Measurements from ENCODE around the gene EIF3F.

The EIF3F gene

DNA sequence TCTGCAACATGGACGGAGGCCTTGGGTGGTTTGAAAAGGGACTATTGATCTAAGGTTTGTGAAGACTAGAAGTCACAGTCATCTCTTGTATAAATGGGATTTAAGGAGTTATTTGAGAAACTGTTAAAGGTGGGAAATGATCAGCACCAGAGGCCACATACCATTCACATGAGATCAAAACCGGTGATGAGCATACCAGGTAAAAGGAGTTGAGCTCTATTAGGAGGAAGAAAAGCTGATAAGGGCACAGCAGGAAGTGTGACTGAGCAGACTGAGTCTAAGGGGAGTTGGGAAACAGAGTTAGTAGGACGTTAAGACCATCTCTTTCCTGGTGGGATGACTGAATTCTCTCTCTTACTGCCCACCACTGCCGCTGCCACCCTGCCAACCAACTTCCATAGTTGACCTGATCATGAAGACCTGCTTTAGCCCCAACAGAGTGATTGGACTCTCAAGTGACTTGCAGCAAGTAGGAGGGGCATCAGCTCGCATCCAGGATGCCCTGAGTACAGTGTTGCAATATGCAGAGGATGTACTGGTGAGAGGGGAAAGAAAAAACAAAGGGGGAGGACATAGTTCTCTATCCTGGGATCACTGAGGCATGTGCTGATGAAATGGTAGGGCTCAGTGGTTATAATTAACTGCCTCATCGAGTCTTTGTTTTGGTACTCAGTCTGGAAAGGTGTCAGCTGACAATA, 7.6 kb downstream of the EIF3F start:
- TF ChIP-seq, protein P1, sequence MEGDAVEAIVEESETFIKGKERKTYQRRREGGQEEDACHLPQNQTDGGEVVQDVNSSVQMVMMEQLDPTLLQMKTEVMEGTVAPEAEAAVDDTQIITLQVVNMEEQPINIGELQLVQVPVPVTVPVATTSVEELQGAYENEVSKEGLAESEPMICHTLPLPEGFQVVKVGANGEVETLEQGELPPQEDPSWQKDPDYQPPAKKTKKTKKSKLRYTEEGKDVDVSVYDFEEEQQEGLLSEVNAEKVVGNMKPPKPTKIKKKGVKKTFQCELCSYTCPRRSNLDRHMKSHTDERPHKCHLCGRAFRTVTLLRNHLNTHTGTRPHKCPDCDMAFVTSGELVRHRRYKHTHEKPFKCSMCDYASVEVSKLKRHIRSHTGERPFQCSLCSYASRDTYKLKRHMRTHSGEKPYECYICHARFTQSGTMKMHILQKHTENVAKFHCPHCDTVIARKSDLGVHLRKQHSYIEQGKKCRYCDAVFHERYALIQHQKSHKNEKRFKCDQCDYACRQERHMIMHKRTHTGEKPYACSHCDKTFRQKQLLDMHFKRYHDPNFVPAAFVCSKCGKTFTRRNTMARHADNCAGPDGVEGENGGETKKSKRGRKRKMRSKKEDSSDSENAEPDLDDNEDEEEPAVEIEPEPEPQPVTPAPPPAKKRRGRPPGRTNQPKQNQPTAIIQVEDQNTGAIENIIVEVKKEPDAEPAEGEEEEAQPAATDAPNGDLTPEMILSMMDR (IDR thresholded peaks at IDR 0.05; ENCODE audit: low read depth, low read length): no peak
- no peak for DNase-seq (ENCODE audit: extremely low read depth, low read depth)

DNA sequence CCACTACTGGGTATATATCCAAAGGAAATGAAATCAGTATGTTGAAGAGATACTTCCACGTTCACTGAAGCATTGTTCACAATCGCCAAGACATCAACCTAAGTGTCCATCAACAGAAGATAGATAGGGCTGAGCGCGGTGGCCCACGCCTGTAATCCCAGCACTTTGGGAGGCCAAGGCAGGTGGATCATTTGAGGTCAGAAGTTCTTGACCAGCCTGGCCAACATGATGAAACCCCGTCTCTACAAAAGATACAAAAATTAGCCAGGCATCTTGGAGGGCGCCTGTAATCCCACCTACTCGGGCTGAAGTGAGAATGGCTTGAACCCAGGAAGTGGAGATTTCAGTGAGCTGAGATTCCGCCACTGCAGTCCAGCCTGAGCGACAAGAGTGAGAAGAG, 12.7 kb downstream of the EIF3F start:
- TF ChIP-seq, protein P1 (IDR thresholded peaks at IDR 0.05; ENCODE audit: low read depth, low read length): no peak
- DNase-seq (ENCODE audit: extremely low read depth, low read depth): no peak

DNA sequence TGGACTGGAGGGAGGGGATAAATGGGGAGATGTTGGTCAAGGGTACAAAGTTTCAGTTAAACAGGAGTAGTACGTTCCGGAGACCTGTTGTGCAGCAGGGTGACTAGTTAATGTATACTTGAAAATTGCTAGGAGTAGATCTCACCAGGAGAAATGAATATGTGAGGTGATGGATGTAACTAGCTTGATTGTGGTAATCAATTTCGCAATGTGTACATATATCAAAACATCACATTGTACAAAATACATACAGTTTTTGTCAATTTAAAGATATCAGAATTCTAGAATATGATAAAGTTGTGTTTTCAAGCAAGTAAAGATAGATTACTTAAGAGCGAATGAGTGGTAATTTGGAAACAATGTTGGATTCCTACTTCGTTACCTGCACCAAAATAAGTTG, 13.3 kb downstream of the EIF3F start:
- DNase-seq (ENCODE audit: extremely low read depth, low read depth): no peak
- TF ChIP-seq, protein P1 (IDR thresholded peaks at IDR 0.05; ENCODE audit: low read depth, low read length): no peak

DNA sequence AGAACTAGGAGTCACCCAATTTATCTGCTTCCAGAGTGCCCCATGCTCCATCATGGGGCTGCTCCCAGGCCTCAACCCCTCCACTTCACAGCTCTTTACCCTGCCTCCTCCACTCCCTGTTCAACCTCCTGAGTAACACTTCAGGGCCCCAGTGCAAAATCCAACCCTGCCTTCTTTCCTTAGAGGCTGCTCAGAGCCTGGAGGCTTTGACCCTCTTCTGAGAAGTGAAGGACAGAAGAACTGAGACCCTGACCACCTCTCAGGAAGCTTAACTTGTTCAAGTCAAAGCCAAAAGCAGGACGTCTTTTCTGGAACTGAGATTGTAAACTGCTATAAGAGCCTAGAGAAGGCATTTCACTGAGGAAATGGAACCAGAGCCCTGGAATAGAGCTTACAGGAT, 15.5 kb downstream of the EIF3F start:
- TF ChIP-seq, protein P1 (IDR thresholded peaks at IDR 0.05; ENCODE audit: low read depth, low read length): no peak
- DNase-seq (ENCODE audit: extremely low read depth, low read depth): no peak

DNA sequence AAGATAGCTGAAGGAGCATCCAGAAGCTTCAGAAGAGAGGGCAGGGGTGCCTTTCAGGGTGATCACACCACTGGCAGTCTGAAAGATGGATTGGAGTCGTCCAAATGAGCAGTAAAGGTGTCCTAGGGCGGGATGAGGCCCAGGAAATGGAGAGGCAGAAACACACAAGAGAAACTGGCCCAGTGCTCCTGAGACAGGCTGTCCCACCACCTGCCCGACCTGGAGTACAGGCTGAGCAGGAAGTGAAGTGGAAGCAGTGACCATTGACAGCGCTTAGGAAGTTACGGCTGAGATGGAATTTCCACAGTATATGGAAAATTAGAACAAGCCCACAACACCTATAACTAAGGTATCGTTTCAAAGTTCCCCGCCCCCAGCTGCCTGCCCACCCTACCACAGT, 16.1 kb downstream of the EIF3F start:
- no peak for DNase-seq (ENCODE audit: extremely low read depth, low read depth)
- TF ChIP-seq, protein P1 (IDR thresholded peaks at IDR 0.05; ENCODE audit: low read depth, low read length): no peak

DNA sequence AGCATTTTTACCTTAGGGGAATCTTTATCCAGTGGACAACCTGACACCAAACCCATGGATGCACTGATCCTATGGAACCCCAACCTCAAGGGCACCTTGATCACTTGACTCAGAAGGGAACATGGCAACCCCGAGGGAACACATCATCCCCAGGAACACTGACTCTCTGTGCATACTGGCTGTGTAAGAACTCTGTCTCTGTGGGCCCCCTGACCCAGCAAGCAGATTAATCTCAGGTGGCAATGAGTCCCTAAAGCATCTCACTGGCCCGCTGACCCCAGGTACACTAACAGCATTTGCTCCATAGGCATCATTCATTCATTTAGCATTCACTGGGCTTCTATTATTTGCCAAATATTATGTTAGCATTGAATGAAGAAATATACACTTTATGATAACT, 16.9 kb downstream of the EIF3F start:
- TF ChIP-seq, protein P1 (IDR thresholded peaks at IDR 0.05; ENCODE audit: low read depth, low read length): no peak

DNA sequence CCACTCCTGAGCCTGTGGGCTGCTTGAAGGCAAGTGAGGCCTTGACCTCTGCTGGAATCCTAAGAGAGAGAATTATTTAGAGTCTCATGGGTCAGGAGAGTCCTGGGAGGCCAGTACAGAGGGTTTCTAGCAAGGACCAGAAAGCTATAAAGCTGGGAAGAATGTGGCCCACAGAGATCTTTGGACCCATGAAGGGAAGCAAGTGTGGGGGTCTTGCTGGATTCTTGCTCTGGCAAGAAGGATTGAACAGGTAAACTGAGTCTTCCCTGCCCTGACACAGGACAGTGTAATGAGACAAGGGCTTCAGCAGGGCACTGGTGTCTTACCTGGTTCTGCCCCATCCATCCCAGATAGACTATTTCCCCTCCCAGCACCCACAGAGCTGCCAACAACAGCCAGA, 18.4 kb downstream of the EIF3F start:
- DNase-seq (ENCODE audit: extremely low read depth, low read depth): no peak
- TF ChIP-seq, protein P1 (IDR thresholded peaks at IDR 0.05; ENCODE audit: low read depth, low read length): no peak

More for the DNA sequence above, 16.9 kb downstream of the EIF3F start:
- no peak for DNase-seq (ENCODE audit: extremely low read depth, low read depth)
